ENCODE results near the gene TBCA.

Gene TBCA

GRCh38 chr5:77643654-77644370, 132.3 kb downstream of the TBCA start:
- no peak for DNase-seq (ENCODE audit: low read depth in 2 of 2)

DNA sequence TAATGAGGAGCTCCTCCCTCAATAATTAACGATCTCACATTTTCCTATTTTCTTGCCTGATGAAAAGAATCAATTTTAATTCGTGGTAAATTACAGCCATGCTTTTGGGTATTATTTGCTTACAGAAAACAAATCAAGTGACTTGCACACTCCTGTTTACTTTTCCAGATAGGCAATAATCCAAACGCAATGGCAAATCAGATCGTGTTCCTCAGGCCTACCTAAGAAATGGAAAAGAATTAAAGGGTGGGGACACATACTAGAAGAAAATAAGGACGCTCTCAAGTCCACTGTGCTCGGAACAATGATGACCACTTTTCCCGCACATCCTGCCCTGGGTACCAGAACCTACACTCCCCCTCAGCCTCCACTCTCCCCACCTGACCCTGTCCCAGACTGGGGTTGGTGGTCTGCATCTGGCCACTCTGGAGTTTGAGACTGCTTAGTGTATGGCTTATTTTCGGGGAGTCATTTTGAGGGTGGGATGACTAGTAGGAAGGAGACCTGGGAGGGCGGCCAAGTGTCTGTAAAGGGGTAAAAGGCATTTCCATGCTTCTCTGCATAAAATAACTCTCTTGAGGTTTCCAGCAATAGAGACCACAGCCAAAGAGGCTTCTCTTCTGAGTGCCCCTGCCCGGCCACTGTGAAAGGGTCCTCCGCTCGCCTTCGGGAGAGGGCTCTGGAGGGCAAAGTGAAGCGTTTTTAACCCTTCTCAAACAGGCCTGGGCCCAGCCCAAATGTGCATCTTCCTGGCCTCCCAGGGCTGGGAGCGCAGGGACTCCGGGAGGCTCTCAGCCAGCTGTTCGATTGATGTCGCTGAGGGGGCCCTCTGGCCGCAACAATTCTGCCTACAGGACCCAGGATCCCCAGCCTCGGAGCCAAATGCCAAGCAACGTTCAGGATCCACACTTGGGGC, 133.1 kb downstream of the TBCA start:
- no peak for DNase-seq (ENCODE audit: low read depth in 2 of 2)

DNA sequence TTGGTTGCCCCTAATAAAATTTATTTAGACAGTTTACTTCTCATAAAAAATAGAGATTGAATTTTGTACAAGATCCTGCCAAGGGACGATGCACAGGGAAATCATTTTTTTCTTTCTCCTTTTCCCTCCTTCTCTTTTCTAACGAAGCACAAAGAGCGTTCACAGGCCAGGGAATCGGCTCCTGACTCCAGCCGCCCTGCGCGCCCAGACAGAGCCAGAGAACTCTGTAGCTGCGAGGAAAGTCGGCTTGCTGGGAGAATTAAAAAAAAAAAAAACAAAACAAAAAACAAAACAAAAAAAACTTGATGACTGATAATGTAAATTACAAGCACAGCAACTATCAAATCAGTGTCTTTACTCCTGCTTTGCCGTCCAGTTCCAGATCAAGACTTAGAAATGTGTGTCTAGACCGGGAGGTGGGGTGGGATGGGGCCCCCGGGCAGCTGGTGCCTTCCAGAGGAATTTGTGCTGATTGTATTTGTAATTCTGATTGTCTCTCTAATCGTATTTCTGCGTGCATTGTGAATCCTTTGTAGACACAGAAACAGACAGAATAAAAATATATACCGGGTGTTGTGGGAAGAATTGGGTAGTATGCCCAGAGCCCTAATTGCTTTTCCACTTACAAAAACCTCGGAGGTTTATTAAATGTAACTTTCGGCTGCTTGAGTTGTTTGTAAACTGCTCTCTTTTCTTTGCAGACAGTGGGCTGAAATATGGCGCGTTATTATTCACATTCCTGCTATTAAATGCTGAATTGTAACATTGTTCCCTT, 134.0 kb downstream of the TBCA start:
- no peak for DNase-seq (ENCODE audit: low read depth in 2 of 2)

DNA sequence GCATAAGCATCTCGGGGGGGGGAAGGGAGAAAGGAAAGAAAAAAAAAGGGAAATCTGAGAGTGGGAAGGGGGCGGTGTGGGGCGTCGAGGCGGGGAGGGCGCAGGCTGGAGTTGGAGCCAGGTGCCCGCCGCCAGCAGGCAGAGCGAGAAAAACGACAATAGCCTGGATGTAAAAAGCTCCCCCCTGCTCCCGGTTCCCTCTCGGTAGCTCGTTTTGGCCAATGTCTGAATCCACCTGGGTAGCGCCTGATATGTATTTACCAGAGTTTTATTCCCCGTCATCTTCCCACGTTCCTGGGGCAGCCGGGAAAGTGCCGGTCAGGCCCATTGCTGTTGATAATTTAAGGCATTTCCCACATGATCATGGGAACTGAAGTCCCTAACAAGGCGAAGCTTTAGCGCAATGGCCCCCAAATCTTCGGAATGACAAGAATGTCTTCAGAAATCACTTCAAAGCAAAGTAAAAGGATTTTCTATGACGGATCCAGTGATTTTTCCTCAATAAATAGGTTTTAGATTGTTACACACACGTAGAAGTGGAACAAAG, 134.7 kb downstream of the TBCA start:
- DNase-seq (ENCODE audit: low read depth in 2 of 2) = no peak
